HCT116 (cell line): ENCODE measurements around the gene TSR1. TPM values are rescaled to one million over a fixed set of nuclear protein-coding genes. Genes with fewer than 3 reads are reported as not detected.

Experiments used
- ATAC-seq: fragments of 200-7000 bp; cut with Tn5 transposase; 2 replicates; pipeline ENCODE4 v1.9.1; 2020; ENCODE audit warnings: mild to moderate bottlenecking, moderate library complexity
- BruUV-seq: library from RNA; stranded (reverse); fragments of 400-500 nt; replicated peaks from 2 replicates; lab custom pipeline; 2021; lab: Mats Ljungman, UMichigan
- CTCF ChIA-PET: fragments of 300-600 bp; sonication (Branson Sonifier 250); formaldehyde crosslinking; loops from one replicate; lab custom pipeline; 2021; ENCODE audit warnings: antibody characterized with exemption; lab: Charles Lee
- POLR2A ChIA-PET: fragments of 300-600, 350-600 bp; sonication (Branson Sonifier 250); formaldehyde crosslinking; loops from one replicate; lab custom pipeline; 2021; ENCODE audit warnings: antibody characterized with exemption; lab: Charles Lee
- RAD21 ChIA-PET, 2 experiments: fragments of 300-600 bp; sonication (Branson Sonifier 250); formaldehyde crosslinking; loops; one replicate each; lab custom pipeline; 2023; ENCODE audit warnings: low total read pairs in 2 of 2; ENCODE audit not compliant: uncharacterized antibody in 2 of 2, unreplicated experiment in 2 of 2, low non-redundant PET in 1 of 2; lab: Charles Lee
- DNase-seq: peaks from one replicate; pipeline ENCODE4 v3.0.0-alpha.2; 2010; ENCODE audit warnings: low read depth, low spot score
- H2AFZ ChIP-seq: fragments of 200-600 bp; shearing (Covaris generic), sonication (generic); 2 replicates; pipeline ENCODE4 v1.6.1; 2017; ENCODE audit warnings: low read depth, mixed run types, mixed read lengths, antibody characterized with exemption, low read length; ENCODE audit not compliant: poor library complexity, severe bottlenecking
- H3K27ac ChIP-seq: 2 replicates; pipeline ENCODE4 v1.5.1; 2012; ENCODE audit warnings: low read depth, low read length
- H3K27me3 ChIP-seq: fragments of 200-600 bp; sonication (generic); 2 replicates; pipeline ENCODE4 v1.6.1; 2016; ENCODE audit warnings: mixed run types, low read length, mixed read lengths; ENCODE audit not compliant: insufficient read depth
- H3K36me3 ChIP-seq, 2 experiments: fragments of 200-500 bp in 1 of 2; fragments of 200-600 bp in 1 of 2; sonication (Bioruptor generic) in 1 of 2; sonication (generic) in 1 of 2; 2 replicates each; pipeline versions ENCODE4 v1.5.1 to v1.6.1; 2014 to 2016; ENCODE audit warnings: low read length in 2 of 2, inconsistent platforms in 1 of 2, mixed read lengths in 1 of 2, mixed run types in 1 of 2; ENCODE audit not compliant: insufficient read depth in 2 of 2, control insufficient read depth in 1 of 2
- H3K4me1 ChIP-seq, 2 experiments: fragments of 200-600 bp in 1 of 2; sonication (generic) in 1 of 2; 2 replicates each; pipeline versions ENCODE4 v1.5.1 to v1.6.1; 2012 to 2017; ENCODE audit warnings: low read length in 2 of 2, inconsistent platforms in 1 of 2, mild to moderate bottlenecking in 1 of 2, mixed read lengths in 1 of 2, mixed run types in 1 of 2, moderate library complexity in 1 of 2; ENCODE audit not compliant: insufficient read depth in 2 of 2, control insufficient read depth in 1 of 2
- H3K4me2 ChIP-seq: fragments of 200-600 bp; sonication (generic); 2 replicates; pipeline ENCODE4 v1.6.1; 2017; ENCODE audit warnings: mixed run types, low read length, mixed read lengths
- H3K4me3 ChIP-seq, 2 experiments: fragments of 200-600 bp in 1 of 2; sonication (generic) in 1 of 2; replicated peaks in 1 of 2; 2 replicates each; pipeline ENCODE4 v1.5.1; 2011 to 2016; ENCODE audit warnings: low read length in 2 of 2, control low read depth in 1 of 2, low read depth in 1 of 2, mild to moderate bottlenecking in 1 of 2, mixed read lengths in 1 of 2, mixed run types in 1 of 2
- H3K79me2 ChIP-seq: fragments of 200-600 bp; sonication (generic); 2 replicates; pipeline ENCODE4 v1.6.1; 2017; ENCODE audit warnings: mild to moderate bottlenecking, mixed run types, low read length, moderate library complexity, mixed read lengths; ENCODE audit not compliant: insufficient read depth
- H3K9ac ChIP-seq: fragments of 200-600 bp; sonication (generic); 2 replicates; pipeline ENCODE4 v1.6.1; 2016; ENCODE audit warnings: low read length, mixed read lengths
- H3K9me2 ChIP-seq: fragments of 200-600 bp; sonication (generic), shearing (Covaris generic); 2 replicates; pipeline ENCODE4 v1.6.1; 2017; ENCODE audit warnings: mixed run types, mild to moderate bottlenecking, moderate library complexity; ENCODE audit not compliant: insufficient read depth
- H3K9me3 ChIP-seq, 2 experiments: fragments of 200-500 bp in 1 of 2; fragments of 200-600 bp in 1 of 2; sonication (Bioruptor generic) in 1 of 2; sonication (generic) in 1 of 2; 2 replicates each; pipeline ENCODE4 v1.6.1; 2014 to 2017; ENCODE audit warnings: low read length in 2 of 2, mixed read lengths in 2 of 2, inconsistent platforms in 1 of 2, low read depth in 1 of 2, mild to moderate bottlenecking in 1 of 2, mixed run types in 1 of 2, moderate library complexity in 1 of 2; ENCODE audit not compliant: control insufficient read depth in 1 of 2, insufficient read depth in 1 of 2
- H4K20me1 ChIP-seq: fragments of 200-600 bp; sonication (generic), shearing (Covaris generic); 2 replicates; pipeline ENCODE4 v1.6.1; 2017; ENCODE audit warnings: mixed run types, mild to moderate bottlenecking, moderate library complexity; ENCODE audit not compliant: insufficient read depth
- ATF3 ChIP-seq: IDR thresholded peaks from 2 replicates; pipeline ENCODE4 v1.6.1; 2012
- CBX3 ChIP-seq: IDR thresholded peaks from 2 replicates; pipeline ENCODE4 v1.6.1; 2012; ENCODE audit warnings: low read depth
- CEBPB ChIP-seq: IDR thresholded peaks from 2 replicates; pipeline ENCODE4 v1.6.1; 2012; ENCODE audit warnings: low read depth
- EGR1 ChIP-seq: IDR thresholded peaks from 2 replicates; pipeline ENCODE4 v1.6.1; 2012; ENCODE audit warnings: low read depth
- ELF1 ChIP-seq: IDR thresholded peaks from 2 replicates; pipeline ENCODE4 v1.6.1; 2012; ENCODE audit warnings: low read depth, borderline replicate concordance
- FOSL1 ChIP-seq: IDR thresholded peaks from 2 replicates; pipeline ENCODE4 v1.6.1; 2012; ENCODE audit warnings: low read depth
- JUND ChIP-seq: IDR thresholded peaks from 2 replicates; pipeline ENCODE4 v1.6.1; 2012
- POLR2A ChIP-seq: IDR thresholded peaks from 2 replicates; pipeline ENCODE4 v1.7.0; 2011; ENCODE audit warnings: borderline replicate concordance; ENCODE audit not compliant: insufficient read depth, insufficient read length; ENCODE audit errors: extremely low read depth
- POLR2AphosphoS5 ChIP-seq: IDR thresholded peaks from 2 replicates; pipeline ENCODE4 v1.6.1; 2011; ENCODE audit warnings: mild to moderate bottlenecking, low read depth, low read length, moderate library complexity
- REST ChIP-seq: IDR thresholded peaks from 2 replicates; pipeline ENCODE4 v1.6.1; 2012; ENCODE audit warnings: low read depth
- SP1 ChIP-seq: IDR thresholded peaks from 2 replicates; pipeline ENCODE4 v1.6.1; 2012; ENCODE audit warnings: low read depth
- TCF7L2 ChIP-seq: IDR thresholded peaks from 2 replicates; pipeline ENCODE4 v1.7.0; 2011; ENCODE audit warnings: borderline replicate concordance, inconsistent platforms; ENCODE audit not compliant: insufficient read depth, insufficient read length; ENCODE audit errors: extremely low read depth
- YY1 ChIP-seq: IDR thresholded peaks from 2 replicates; pipeline ENCODE4 v1.6.1; 2011; ENCODE audit warnings: low read length, low read depth, moderate library complexity, mild to moderate bottlenecking; ENCODE audit not compliant: insufficient replicate concordance; ENCODE audit errors: extremely low read depth
- ZBTB33 ChIP-seq: IDR thresholded peaks from 2 replicates; pipeline ENCODE4 v1.6.1; 2011; ENCODE audit warnings: mild to moderate bottlenecking, low read length, moderate library complexity; ENCODE audit not compliant: insufficient replicate concordance; ENCODE audit errors: extremely low read depth
- ZFX ChIP-seq: fragments of 450-650 bp; IDR thresholded peaks from 2 replicates; pipeline ENCODE4 v1.6.1; 2017
- ZNF274 ChIP-seq: fragments of 200-500 bp; sonication (Bioruptor generic); IDR thresholded peaks from 2 replicates; pipeline ENCODE4 v1.6.1; 2014; ENCODE audit warnings: mild to moderate bottlenecking, low read depth, low read length, inconsistent platforms
- intact Hi-C: fragments of 100-400 bp; cut with micrococcal nuclease; formaldehyde crosslinking; loops from 2 replicates; pipeline ENCODE4 v1.10.0; 2022
- total RNA-seq: library from RNA; stranded (reverse); gene quantifications from one replicate; pipeline ENCODE4 v1.2.1, GENCODE V29; 2021; ENCODE audit not compliant: unreplicated experiment

Gene TSR1
- total RNA-seq, 1 experiment from 2014 or later = 77.2 TPM

GRCh38 chr17:2357237-2357636 lies 21.0 kb upstream of the TSR1 start:
- H4K20me1 ChIP-seq = no peaks in the 10 kb centered on the region
- DNase-seq = no peak
- POLR2A ChIA-PET = no interaction called here
- TF ChIP-seq SP1 (no peak), ZFX (no peak), JUND (no peak), CBX3 (no peak), ZBTB33 (no peak), YY1 (no peak), POLR2A (no peak), FOSL1 (no peak), ELF1 (no peak), EGR1 (no peak), ZNF274 (no peak), CEBPB (no peak), POLR2AphosphoS5 (no peak), TCF7L2 (no peak), ATF3 (no peak), REST (no peak)
- TF ChIP-seq, all 23 proteins: peak for 0
- Histone ChIP-seq H3K4me2 (peak overlapping the region; percentile 71; the same call in 1 of the 2 replicates), H3K4me1 (peaks cover 37 to 55% of the 10 kb centered on the region in 2 experiments), H3K9ac (no peak overlapping the region), H3K4me3 (no peak overlapping the region), H3K36me3 (peaks cover 0 to 4% of the 10 kb centered on the region in 2 experiments; a peak in 2 of 4 replicates), H3K27me3 (no peaks in the 10 kb centered on the region), H3K9me2 (no peaks in the 10 kb centered on the region), H3K27ac (no peak overlapping the region), H2AFZ (no peak overlapping the region), H3K79me2 (no peaks in the 10 kb centered on the region), H3K9me3 (no peaks in the 10 kb centered on the region)
- ChIA-PET RAD21 (no interaction called here), CTCF (interaction anchor here (2.9 kb wide), 1 partner anchor 25 kb away, joined by 6 read pairs; no protein-coding TSS in a partner anchor)
- intact Hi-C loops = no loop called here
- ATAC-seq = no peak
- BruUV-seq = no TSS peak
